ENCODE data around the gene MMP2. TPM values are rescaled to one million over a fixed set of nuclear protein-coding genes. Genes with fewer than 3 reads are reported as not detected.

MMP2 gene
- total and polyA plus RNA-seq, 2 of the 8 experiments (the other 6 are each of a cell fraction or from before 2014, with no cell fraction given), result 33.6 to 58.2 TPM

- TF ChIP-seq ATF2 (IDR thresholded peaks at IDR 0.05; ENCODE audit: low read length) (no peak), GTF2F1 (IDR thresholded peaks at IDR 0.05; ENCODE audit: borderline replicate concordance, low read depth, low read length) (no peak), EGR1 (IDR thresholded peaks at IDR 0.05; ENCODE audit: borderline replicate concordance, low read depth, low read length) (no peak), TEAD4 (IDR thresholded peaks at IDR 0.05; ENCODE audit: low read depth, low read length) (no peak), KDM4A (IDR thresholded peaks at IDR 0.05; ENCODE audit: low read depth, low read length, severe bottlenecking) (no peak)
- TF ChIP-seq, protein P1, sequence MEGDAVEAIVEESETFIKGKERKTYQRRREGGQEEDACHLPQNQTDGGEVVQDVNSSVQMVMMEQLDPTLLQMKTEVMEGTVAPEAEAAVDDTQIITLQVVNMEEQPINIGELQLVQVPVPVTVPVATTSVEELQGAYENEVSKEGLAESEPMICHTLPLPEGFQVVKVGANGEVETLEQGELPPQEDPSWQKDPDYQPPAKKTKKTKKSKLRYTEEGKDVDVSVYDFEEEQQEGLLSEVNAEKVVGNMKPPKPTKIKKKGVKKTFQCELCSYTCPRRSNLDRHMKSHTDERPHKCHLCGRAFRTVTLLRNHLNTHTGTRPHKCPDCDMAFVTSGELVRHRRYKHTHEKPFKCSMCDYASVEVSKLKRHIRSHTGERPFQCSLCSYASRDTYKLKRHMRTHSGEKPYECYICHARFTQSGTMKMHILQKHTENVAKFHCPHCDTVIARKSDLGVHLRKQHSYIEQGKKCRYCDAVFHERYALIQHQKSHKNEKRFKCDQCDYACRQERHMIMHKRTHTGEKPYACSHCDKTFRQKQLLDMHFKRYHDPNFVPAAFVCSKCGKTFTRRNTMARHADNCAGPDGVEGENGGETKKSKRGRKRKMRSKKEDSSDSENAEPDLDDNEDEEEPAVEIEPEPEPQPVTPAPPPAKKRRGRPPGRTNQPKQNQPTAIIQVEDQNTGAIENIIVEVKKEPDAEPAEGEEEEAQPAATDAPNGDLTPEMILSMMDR (IDR thresholded peaks at IDR 0.05; ENCODE audit: control extremely low read depth in 1 of 3, insufficient read depth in 1 of 3, low read depth in 1 of 3, low read length in 3 of 3), result no peak
These were observed 47.4 kb downstream of the MMP2 start (continued) for GRCh38 chr16:55526441-55526840.
